GM23338 (cell line): ENCODE measurements around the gene SYNE2.
"Not testable (repeated sequence)": the region's sequence is repeated elsewhere in the genome, so short reads cannot be mapped to it uniquely, and the experiment has no call there.

Experiments
- CREB1 ChIP-seq: fragments of 250-450 bp; sonication (Bioruptor Pico); IDR thresholded peaks from 2 replicates; pipeline ENCODE4 v1.5.0; 2020; ENCODE audit warnings: low read depth, mild to moderate bottlenecking, moderate library complexity
- CTCF ChIP-seq, 2 experiments: fragments of 200-600 bp in 1 of 2; sonication (generic) in 1 of 2; conservative IDR thresholded peaks; 2 replicates each; pipeline versions ENCODE4 v1.5.1 to v1.6.1; 2016 to 2017; ENCODE audit warnings: antibody characterized with exemption in 2 of 2, low read depth in 2 of 2, mild to moderate bottlenecking in 2 of 2, moderate library complexity in 1 of 2
- EZH2 ChIP-seq: fragments of 200-600 bp; sonication (generic); IDR thresholded peaks from one replicate; pipeline ENCODE4 v1.8.0; 2017; ENCODE audit warnings: antibody characterized with exemption, mild to moderate bottlenecking, low read depth; ENCODE audit not compliant: unreplicated experiment
- EZH2phosphoT487 ChIP-seq: fragments of 200-600 bp; sonication (generic); IDR thresholded peaks from one replicate; pipeline ENCODE4 v1.8.1; 2018; ENCODE audit warnings: antibody characterized with exemption; ENCODE audit not compliant: unreplicated experiment
- JUNB ChIP-seq: IDR thresholded peaks from one replicate; pipeline ENCODE4 v1.6.1; 2016; ENCODE audit warnings: antibody characterized with exemption; ENCODE audit not compliant: unreplicated experiment
- POLR2AphosphoS5 ChIP-seq: IDR thresholded peaks from 2 replicates; pipeline ENCODE4 v1.6.1; 2016; ENCODE audit warnings: antibody characterized with exemption, low read depth
- ZNF114 ChIP-seq: fragments of 250-450 bp; sonication (Bioruptor Pico); IDR thresholded peaks from 2 replicates; pipeline ENCODE4 v1.5.0; 2020; ENCODE audit warnings: mild to moderate bottlenecking, moderate library complexity
- ZNF331 ChIP-seq: fragments of 250-450 bp; sonication (Bioruptor Pico); IDR thresholded peaks from 2 replicates; pipeline ENCODE4 v1.5.0; 2020; ENCODE audit warnings: low read depth, mild to moderate bottlenecking, moderate library complexity
- TF ChIP-seq, protein P1 (sequence below): IDR thresholded peaks from one replicate; pipeline ENCODE4 v1.6.1; 2018; ENCODE audit warnings: antibody characterized with exemption; ENCODE audit not compliant: unreplicated experiment
- TF ChIP-seq, protein P2 (sequence below): fragments of 250-450 bp; sonication (Bioruptor Pico); IDR thresholded peaks from 2 replicates; pipeline ENCODE4 v1.5.0; 2020; ENCODE audit warnings: mild to moderate bottlenecking, moderate library complexity

- not testable (repeated sequence) for TF ChIP-seq CTCF (conservative IDR thresholded peaks at IDR 0.05; ENCODE audit: low read depth in 2 of 2); POLR2AphosphoS5; EZH2; CREB1; JUNB; ZNF114; EZH2phosphoT487; ZNF331 (CRISPR knock-in tag)
- TF ChIP-seq, protein P1, sequence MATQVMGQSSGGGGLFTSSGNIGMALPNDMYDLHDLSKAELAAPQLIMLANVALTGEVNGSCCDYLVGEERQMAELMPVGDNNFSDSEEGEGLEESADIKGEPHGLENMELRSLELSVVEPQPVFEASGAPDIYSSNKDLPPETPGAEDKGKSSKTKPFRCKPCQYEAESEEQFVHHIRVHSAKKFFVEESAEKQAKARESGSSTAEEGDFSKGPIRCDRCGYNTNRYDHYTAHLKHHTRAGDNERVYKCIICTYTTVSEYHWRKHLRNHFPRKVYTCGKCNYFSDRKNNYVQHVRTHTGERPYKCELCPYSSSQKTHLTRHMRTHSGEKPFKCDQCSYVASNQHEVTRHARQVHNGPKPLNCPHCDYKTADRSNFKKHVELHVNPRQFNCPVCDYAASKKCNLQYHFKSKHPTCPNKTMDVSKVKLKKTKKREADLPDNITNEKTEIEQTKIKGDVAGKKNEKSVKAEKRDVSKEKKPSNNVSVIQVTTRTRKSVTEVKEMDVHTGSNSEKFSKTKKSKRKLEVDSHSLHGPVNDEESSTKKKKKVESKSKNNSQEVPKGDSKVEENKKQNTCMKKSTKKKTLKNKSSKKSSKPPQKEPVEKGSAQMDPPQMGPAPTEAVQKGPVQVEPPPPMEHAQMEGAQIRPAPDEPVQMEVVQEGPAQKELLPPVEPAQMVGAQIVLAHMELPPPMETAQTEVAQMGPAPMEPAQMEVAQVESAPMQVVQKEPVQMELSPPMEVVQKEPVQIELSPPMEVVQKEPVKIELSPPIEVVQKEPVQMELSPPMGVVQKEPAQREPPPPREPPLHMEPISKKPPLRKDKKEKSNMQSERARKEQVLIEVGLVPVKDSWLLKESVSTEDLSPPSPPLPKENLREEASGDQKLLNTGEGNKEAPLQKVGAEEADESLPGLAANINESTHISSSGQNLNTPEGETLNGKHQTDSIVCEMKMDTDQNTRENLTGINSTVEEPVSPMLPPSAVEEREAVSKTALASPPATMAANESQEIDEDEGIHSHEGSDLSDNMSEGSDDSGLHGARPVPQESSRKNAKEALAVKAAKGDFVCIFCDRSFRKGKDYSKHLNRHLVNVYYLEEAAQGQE = not testable (repeated sequence)
- TF ChIP-seq, protein P2, sequence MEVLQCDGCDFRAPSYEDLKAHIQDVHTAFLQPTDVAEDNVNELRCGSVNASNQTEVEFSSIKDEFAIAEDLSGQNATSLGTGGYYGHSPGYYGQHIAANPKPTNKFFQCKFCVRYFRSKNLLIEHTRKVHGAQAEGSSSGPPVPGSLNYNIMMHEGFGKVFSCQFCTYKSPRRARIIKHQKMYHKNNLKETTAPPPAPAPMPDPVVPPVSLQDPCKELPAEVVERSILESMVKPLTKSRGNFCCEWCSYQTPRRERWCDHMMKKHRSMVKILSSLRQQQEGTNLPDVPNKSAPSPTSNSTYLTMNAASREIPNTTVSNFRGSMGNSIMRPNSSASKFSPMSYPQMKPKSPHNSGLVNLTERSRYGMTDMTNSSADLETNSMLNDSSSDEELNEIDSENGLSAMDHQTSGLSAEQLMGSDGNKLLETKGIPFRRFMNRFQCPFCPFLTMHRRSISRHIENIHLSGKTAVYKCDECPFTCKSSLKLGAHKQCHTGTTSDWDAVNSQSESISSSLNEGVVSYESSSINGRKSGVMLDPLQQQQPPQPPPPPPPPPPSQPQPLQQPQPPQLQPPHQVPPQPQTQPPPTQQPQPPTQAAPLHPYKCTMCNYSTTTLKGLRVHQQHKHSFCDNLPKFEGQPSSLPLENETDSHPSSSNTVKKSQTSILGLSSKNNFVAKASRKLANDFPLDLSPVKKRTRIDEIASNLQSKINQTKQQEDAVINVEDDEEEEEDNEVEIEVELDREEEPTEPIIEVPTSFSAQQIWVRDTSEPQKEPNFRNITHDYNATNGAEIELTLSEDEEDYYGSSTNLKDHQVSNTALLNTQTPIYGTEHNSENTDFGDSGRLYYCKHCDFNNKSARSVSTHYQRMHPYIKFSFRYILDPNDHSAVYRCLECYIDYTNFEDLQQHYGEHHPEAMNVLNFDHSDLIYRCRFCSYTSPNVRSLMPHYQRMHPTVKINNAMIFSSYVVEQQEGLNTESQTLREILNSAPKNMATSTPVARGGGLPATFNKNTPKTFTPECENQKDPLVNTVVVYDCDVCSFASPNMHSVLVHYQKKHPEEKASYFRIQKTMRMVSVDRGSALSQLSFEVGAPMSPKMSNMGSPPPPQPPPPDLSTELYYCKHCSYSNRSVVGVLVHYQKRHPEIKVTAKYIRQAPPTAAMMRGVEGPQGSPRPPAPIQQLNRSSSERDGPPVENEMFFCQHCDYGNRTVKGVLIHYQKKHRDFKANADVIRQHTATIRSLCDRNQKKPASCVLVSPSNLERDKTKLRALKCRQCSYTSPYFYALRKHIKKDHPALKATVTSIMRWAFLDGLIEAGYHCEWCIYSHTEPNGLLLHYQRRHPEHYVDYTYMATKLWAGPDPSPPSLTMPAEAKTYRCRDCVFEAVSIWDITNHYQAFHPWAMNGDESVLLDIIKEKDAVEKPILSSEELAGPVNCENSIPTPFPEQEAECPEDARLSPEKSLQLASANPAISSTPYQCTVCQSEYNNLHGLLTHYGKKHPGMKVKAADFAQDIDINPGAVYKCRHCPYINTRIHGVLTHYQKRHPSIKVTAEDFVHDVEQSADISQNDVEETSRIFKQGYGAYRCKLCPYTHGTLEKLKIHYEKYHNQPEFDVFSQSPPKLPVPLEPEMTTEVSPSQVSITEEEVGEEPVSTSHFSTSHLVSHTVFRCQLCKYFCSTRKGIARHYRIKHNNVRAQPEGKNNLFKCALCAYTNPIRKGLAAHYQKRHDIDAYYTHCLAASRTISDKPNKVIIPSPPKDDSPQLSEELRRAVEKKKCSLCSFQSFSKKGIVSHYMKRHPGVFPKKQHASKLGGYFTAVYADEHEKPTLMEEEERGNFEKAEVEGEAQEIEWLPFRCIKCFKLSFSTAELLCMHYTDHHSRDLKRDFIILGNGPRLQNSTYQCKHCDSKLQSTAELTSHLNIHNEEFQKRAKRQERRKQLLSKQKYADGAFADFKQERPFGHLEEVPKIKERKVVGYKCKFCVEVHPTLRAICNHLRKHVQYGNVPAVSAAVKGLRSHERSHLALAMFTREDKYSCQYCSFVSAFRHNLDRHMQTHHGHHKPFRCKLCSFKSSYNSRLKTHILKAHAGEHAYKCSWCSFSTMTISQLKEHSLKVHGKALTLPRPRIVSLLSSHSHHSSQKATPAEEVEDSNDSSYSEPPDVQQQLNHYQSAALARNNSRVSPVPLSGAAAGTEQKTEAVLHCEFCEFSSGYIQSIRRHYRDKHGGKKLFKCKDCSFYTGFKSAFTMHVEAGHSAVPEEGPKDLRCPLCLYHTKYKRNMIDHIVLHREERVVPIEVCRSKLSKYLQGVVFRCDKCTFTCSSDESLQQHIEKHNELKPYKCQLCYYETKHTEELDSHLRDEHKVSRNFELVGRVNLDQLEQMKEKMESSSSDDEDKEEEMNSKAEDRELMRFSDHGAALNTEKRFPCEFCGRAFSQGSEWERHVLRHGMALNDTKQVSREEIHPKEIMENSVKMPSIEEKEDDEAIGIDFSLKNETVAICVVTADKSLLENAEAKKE (CRISPR knock-in tag) = not testable (repeated sequence)
Observed at GRCh38 chr14:64118403-64118742, 265.6 kb downstream of the SYNE2 start.
